GM12878 (cell line): ENCODE measurements around the gene TSPYL2. TPM values are rescaled to one million over a fixed set of nuclear protein-coding genes. Genes with fewer than 3 reads are reported as not detected.

Experiments used
- BACH1 ChIP-seq: fragments of 450-650 bp; IDR thresholded peaks from 2 replicates; pipeline ENCODE4 v1.6.1; 2017; ENCODE audit warnings: mild to moderate bottlenecking, borderline replicate concordance
- BCL3 ChIP-seq: IDR thresholded peaks from 2 replicates; pipeline ENCODE4 v1.6.1; 2011; ENCODE audit warnings: borderline replicate concordance, low read depth, mild to moderate bottlenecking, moderate library complexity, low read length; ENCODE audit not compliant: insufficient read depth, poor library complexity, severe bottlenecking
- EED ChIP-seq: sonication (generic); IDR thresholded peaks from 2 replicates; pipeline ENCODE4 v1.6.1; 2016; ENCODE audit warnings: antibody characterized with exemption, low read depth
- ETV6 ChIP-seq, 2 experiments: fragments of 450-650 bp in 1 of 2; IDR thresholded peaks in 1 of 2; conservative IDR thresholded peaks in 1 of 2; 2 replicates each; pipeline ENCODE4 v1.6.1; 2014; ENCODE audit warnings: antibody characterized with exemption in 1 of 2, borderline replicate concordance in 1 of 2, low read depth in 1 of 2, mild to moderate bottlenecking in 1 of 2, moderate library complexity in 1 of 2
- FOXK2 ChIP-seq: fragments of 450-650 bp; IDR thresholded peaks from 2 replicates; pipeline ENCODE4 v1.6.1; 2017; ENCODE audit warnings: mild to moderate bottlenecking, moderate library complexity
- HDGF ChIP-seq: fragments of 450-650 bp; IDR thresholded peaks from 2 replicates; pipeline ENCODE4 v1.6.1; 2016; ENCODE audit warnings: antibody characterized with exemption
- IKZF1 ChIP-seq: fragments of 450-650 bp; conservative IDR thresholded peaks from 2 replicates; pipeline ENCODE4 v1.6.1; 2017; ENCODE audit warnings: antibody characterized with exemption, mild to moderate bottlenecking
- IKZF2 ChIP-seq, 2 experiments: fragments of 450-650 bp; IDR thresholded peaks; 2 replicates each; pipeline ENCODE4 v1.6.1; 2017; ENCODE audit warnings: mild to moderate bottlenecking in 2 of 2, moderate library complexity in 2 of 2
- NBN ChIP-seq: fragments of 450-650 bp; IDR thresholded peaks from 2 replicates; pipeline ENCODE4 v1.6.1; 2016
- NKRF ChIP-seq: fragments of 450-650 bp; conservative IDR thresholded peaks from 2 replicates; pipeline ENCODE4 v1.6.1; 2017; ENCODE audit warnings: mild to moderate bottlenecking, moderate library complexity
- RAD21 ChIP-seq: IDR thresholded peaks from 2 replicates; pipeline ENCODE4 v1.6.1; 2011; ENCODE audit warnings: mild to moderate bottlenecking, low read depth, low read length, moderate library complexity; ENCODE audit not compliant: insufficient read depth
- RB1 ChIP-seq: fragments of 450-650 bp; formaldehyde crosslinking; IDR thresholded peaks from 2 replicates; pipeline ENCODE4 v1.6.1; 2017; ENCODE audit warnings: mild to moderate bottlenecking, borderline replicate concordance
- RBBP5 ChIP-seq: fragments of 200-600 bp; sonication (generic); conservative IDR thresholded peaks from 2 replicates; pipeline ENCODE4 v1.6.1; 2016
- RUNX3 ChIP-seq: IDR thresholded peaks from 2 replicates; pipeline ENCODE4 v1.6.1; 2012; ENCODE audit warnings: low read length, inconsistent platforms
- SIN3A ChIP-seq: IDR thresholded peaks from 2 replicates; pipeline ENCODE4 v1.6.1; 2012; ENCODE audit warnings: low read depth, low read length, improper control_type of control experiment
- SMAD5 ChIP-seq: IDR thresholded peaks from 2 replicates; pipeline ENCODE4 v1.6.1; 2016; ENCODE audit warnings: antibody characterized with exemption, low read depth
- SP1 ChIP-seq: IDR thresholded peaks from one replicate; pipeline ENCODE4 v1.6.1; 2011; ENCODE audit warnings: low read depth, low read length
- TCF3 ChIP-seq: IDR thresholded peaks from 2 replicates; pipeline ENCODE4 v1.6.1; 2012; ENCODE audit warnings: low read depth, mild to moderate bottlenecking, low read length, borderline replicate concordance; ENCODE audit not compliant: insufficient read depth
- YY1 ChIP-seq: IDR thresholded peaks from 2 replicates; pipeline ENCODE4 v1.6.1; 2011; ENCODE audit warnings: low read depth, mild to moderate bottlenecking, low read length
- ZNF274 ChIP-seq: IDR thresholded peaks from one replicate; pipeline ENCODE4 v1.8.0; 2011; ENCODE audit not compliant: insufficient read length, insufficient read depth
- ZZZ3 ChIP-seq: IDR thresholded peaks from 2 replicates; pipeline ENCODE4 v1.6.1; 2011; ENCODE audit warnings: low read depth; ENCODE audit not compliant: control insufficient read depth, insufficient read length
- polyA plus RNA-seq, 11 experiments: library from polyadenylated mRNA; depleted of rRNA in 4 of 11; unstranded in 6 of 11; stranded (reverse) in 5 of 11; fragments of >200 nt; fragmentation: Nextera tagmentation in 4 of 11; fragmentation: Illumina TruSeq in 1 of 11; extraction: Ambion mirVana in 4 of 11; extraction: Trizol in 1 of 11; gene quantifications; 1 replicate in 1 of 11; 2 replicates in 10 of 11; pipeline versions ENCODE4 v1.2.1 to v1.2.3, GENCODE V29; 2011 to 2016; ENCODE audit warnings: inconsistent platforms in 2 of 11, missing spikeins in 2 of 11, low read depth in 1 of 11
- total RNA-seq, 4 experiments: library from RNA; depleted of rRNA in 3 of 4; stranded (reverse); fragments of >200 nt in 3 of 4; fragmentation: Illumina TruSeq in 1 of 4; extraction: Trizol in 1 of 4; gene quantifications; 2 replicates each; pipeline versions ENCODE4 v1.2.1 to v1.2.3, GENCODE V29; 2013 to 2021
- TF ChIP-seq, protein P1 (sequence below): fragments of 450-650 bp; IDR thresholded peaks from 2 replicates; pipeline ENCODE4 v1.6.1; 2017; ENCODE audit warnings: mild to moderate bottlenecking

Gene TSPYL2
- total and polyA plus RNA-seq, 10 of the 15 experiments (the other 5 are each of a cell fraction or from before 2014, with no cell fraction given) = 0.53 to 24.6 (median 14.5) TPM

GRCh38 chrX:53071604-53072417 is 10.4 kb upstream of the TSPYL2 start (continued):
- TF ChIP-seq NKRF = peak; percentile 64; the same call in 1 of the 2 replicates
- peak; percentile 84 for TF ChIP-seq RAD21
- no peak for TF ChIP-seq RBBP5
- TF ChIP-seq HDGF = peak; percentile 36; the same call in 1 of the 2 replicates
- TF ChIP-seq BCL3 = no peak
- no peak for TF ChIP-seq ZZZ3
- peak; percentile 65 for TF ChIP-seq NBN
- no peak for TF ChIP-seq FOXK2
- peak; percentile 35; the same call in 1 of the 2 replicates for TF ChIP-seq IKZF1
- TF ChIP-seq EED = 0 out of 2 replicates have a peak, but pooled peaks have one; percentile 14
- no peak for TF ChIP-seq SMAD5
- TF ChIP-seq, protein P1, sequence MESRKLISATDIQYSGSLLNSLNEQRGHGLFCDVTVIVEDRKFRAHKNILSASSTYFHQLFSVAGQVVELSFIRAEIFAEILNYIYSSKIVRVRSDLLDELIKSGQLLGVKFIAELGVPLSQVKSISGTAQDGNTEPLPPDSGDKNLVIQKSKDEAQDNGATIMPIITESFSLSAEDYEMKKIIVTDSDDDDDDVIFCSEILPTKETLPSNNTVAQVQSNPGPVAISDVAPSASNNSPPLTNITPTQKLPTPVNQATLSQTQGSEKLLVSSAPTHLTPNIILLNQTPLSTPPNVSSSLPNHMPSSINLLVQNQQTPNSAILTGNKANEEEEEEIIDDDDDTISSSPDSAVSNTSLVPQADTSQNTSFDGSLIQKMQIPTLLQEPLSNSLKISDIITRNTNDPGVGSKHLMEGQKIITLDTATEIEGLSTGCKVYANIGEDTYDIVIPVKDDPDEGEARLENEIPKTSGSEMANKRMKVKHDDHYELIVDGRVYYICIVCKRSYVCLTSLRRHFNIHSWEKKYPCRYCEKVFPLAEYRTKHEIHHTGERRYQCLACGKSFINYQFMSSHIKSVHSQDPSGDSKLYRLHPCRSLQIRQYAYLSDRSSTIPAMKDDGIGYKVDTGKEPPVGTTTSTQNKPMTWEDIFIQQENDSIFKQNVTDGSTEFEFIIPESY = no peak
- TF ChIP-seq IKZF2 (IDR thresholded peaks at IDR 0.05) = peak; percentile 14 to 53; a peak in 2 of 4 replicates
- 0 out of 2 replicates have a peak, but pooled peaks have one; percentile 4 for TF ChIP-seq RUNX3
- TF ChIP-seq BACH1 = 0 out of 2 replicates have a peak, but pooled peaks have one; percentile 23
- TF ChIP-seq TCF3 = peak; percentile 59; the same call in 1 of the 2 replicates
- no peak for TF ChIP-seq SIN3A
- TF ChIP-seq YY1 = peak; percentile 41; the same call in 1 of the 2 replicates
- no peak for TF ChIP-seq SP1
- TF ChIP-seq ZNF274 = no peak
- peak; percentile 50; the same call in 1 of the 2 replicates for TF ChIP-seq RB1
- TF ChIP-seq ETV6 (conservative IDR thresholded peaks at IDR 0.05 in 1 of 2, IDR thresholded peaks at IDR 0.05 in 1 of 2; ENCODE audit: borderline replicate concordance in 1 of 2, low read depth in 1 of 2) = no peak
